ENCODE measurements around the gene POLR3GL. TPM values are rescaled to one million over a fixed set of nuclear protein-coding genes. Genes with fewer than 3 reads are reported as not detected.

Gene POLR3GL
- total RNA-seq, 4 donors from 2014 or later: 32.9 to 44.0 (median 37.6) TPM

DNA sequence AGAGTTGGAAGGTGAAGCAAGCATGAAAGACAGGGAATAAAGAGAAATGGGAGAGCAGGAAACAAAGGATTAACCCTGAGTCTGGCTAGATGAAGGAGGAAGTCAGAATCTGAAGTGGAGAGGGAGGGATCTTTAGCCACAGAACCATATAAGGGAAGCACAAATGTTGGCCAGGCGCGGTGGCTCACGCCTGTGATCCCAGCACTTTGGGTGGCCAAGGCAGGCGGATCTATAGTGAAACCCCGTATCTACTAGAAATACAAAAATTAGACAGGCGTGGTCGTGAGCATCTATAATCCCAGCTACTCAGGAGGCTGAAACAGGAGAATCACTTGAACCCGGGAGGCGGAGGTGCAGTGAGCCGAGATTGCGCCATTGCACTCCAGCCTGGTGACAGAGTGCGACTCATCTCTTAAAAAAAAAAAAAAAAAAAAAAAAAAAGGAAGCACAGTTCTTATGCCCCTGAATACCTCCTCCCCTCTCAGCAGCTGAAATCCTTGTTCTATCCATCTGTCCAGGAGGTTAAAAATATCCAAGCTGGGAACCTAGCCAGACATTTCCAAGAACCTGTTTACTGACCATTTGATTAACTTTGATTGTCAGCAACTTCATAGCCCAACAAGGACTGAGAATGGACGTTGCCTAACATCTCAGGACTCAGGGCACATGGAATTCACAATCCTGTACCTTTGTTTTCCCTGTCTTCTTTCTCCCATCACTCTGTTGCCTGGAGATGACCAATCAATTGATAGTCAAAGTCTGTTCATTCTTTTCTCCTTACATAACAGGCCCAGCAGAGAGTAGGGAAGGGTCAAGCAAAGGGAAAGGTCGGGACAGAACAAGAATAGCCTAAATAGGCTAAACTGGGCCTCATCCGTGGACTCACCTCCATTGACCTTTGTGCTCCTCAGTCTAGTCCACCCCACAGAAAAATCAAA, 21.3 kb downstream of the POLR3GL start:
- H3K27ac ChIP-seq: peak overlapping the region; percentile 66 to 95 (median 94)
- ATAC-seq: peak; percentile 32
- TF ChIP-seq EP300 (IDR thresholded peaks at IDR 0.05): no peak
- TF ChIP-seq POLR2AphosphoS5 (IDR thresholded peaks at IDR 0.05): peak; percentile 84
- H3K9me3 ChIP-seq: no peaks in the 10 kb centered on the region
- H3K4me3 ChIP-seq: peak overlapping the region in 1 of 2 donors; percentile 15
- peaks cover 25 to 67% (median 51%) of the 10 kb centered on the region in 3 donors for H3K4me1 ChIP-seq
- WGBS, 2 donors (ENCODE audit: low coverage in 1 of 2): 3 to 29% methylated on average over 9 to 14 of the region's 15 CpGs
- no peaks in the 10 kb centered on the region for H3K27me3 ChIP-seq
- H3K36me3 ChIP-seq: no peaks in the 10 kb centered on the region

DNA sequence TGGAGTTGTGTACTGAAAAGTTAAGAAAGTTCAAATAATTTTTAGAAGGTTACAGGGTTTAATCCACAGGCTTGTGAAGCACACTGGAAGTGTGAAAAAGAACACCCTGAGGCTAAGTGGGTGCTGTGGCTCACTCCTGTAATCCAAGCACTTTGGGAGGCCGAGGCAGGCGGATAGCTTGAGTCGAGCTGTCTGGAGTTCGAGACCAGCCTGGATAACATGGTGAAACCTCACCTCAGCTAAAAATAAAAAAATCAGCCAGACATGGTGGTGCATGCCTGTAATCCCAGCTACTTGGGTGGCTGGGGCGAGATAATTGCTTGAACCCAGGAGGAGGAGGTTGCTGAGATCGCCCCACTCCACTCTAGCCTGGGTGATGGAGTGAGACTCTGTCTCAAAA, 22.1 kb downstream of the POLR3GL start:
- TF ChIP-seq POLR2AphosphoS5 (IDR thresholded peaks at IDR 0.05) (no peak), POLR2A (IDR thresholded peaks at IDR 0.05) (no peak), EP300 (IDR thresholded peaks at IDR 0.05) (no peak)
- TF ChIP-seq, protein P1, sequence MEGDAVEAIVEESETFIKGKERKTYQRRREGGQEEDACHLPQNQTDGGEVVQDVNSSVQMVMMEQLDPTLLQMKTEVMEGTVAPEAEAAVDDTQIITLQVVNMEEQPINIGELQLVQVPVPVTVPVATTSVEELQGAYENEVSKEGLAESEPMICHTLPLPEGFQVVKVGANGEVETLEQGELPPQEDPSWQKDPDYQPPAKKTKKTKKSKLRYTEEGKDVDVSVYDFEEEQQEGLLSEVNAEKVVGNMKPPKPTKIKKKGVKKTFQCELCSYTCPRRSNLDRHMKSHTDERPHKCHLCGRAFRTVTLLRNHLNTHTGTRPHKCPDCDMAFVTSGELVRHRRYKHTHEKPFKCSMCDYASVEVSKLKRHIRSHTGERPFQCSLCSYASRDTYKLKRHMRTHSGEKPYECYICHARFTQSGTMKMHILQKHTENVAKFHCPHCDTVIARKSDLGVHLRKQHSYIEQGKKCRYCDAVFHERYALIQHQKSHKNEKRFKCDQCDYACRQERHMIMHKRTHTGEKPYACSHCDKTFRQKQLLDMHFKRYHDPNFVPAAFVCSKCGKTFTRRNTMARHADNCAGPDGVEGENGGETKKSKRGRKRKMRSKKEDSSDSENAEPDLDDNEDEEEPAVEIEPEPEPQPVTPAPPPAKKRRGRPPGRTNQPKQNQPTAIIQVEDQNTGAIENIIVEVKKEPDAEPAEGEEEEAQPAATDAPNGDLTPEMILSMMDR (IDR thresholded peaks at IDR 0.05): no peak
- H3K9me3 ChIP-seq: no peaks in the 10 kb centered on the region
- peaks cover 22 to 67% (median 44%) of the 10 kb centered on the region in 3 donors for H3K4me1 ChIP-seq
- 80 to 99% methylated on average over 5 to 6 of the region's 6 CpGs for WGBS, 2 donors (ENCODE audit: low coverage in 1 of 2)
- H3K36me3 ChIP-seq: no peaks in the 10 kb centered on the region
- no peak overlapping the region for H3K4me3 ChIP-seq
- no peak for ATAC-seq
- H3K27me3 ChIP-seq: no peaks in the 10 kb centered on the region
- peak overlapping the region; percentile 66 to 95 (median 94) for H3K27ac ChIP-seq

DNA sequence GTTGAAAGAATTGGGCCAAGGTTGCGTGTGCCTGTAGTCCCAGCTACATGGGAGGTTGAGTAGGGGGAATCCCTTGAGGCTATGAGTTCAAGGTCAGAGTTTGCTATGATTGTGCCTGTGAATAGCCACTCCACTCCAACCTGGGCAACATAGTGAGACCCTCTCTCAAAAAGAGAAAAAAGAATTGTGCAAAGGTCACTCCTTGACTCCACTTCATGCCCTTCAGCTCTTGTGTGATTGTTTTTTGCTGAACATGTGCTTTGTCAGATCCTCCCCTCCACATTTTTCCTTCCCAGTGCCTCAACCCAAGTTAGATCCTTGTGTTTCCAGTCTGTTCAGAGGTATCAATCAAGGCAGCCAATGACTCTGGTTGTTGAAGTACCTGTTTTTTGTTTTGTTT, 23.4 kb downstream of the POLR3GL start:
- no peaks in the 10 kb centered on the region for H3K27me3 ChIP-seq
- ATAC-seq: no peak
- H3K4me1 ChIP-seq: peaks cover 14 to 62% (median 30%) of the 10 kb centered on the region in 3 donors
- 100% methylated on average over 1 of the region's 1 CpG for WGBS, 2 donors (ENCODE audit: low coverage in 1 of 2)
- peak; percentile 36 for TF ChIP-seq POLR2AphosphoS5 (IDR thresholded peaks at IDR 0.05)
- peak in 1 of 2 donors; percentile 7 for TF ChIP-seq POLR2A (IDR thresholded peaks at IDR 0.05)
- TF ChIP-seq, protein P1 (IDR thresholded peaks at IDR 0.05): no peak
- peak overlapping the region; percentile 24 to 95 (median 82) for H3K27ac ChIP-seq
- H3K9me3 ChIP-seq: no peaks in the 10 kb centered on the region
- no peak overlapping the region for H3K4me3 ChIP-seq
- peaks cover 6 to 7% of the 10 kb centered on the region in 2 donors for H3K36me3 ChIP-seq

DNA sequence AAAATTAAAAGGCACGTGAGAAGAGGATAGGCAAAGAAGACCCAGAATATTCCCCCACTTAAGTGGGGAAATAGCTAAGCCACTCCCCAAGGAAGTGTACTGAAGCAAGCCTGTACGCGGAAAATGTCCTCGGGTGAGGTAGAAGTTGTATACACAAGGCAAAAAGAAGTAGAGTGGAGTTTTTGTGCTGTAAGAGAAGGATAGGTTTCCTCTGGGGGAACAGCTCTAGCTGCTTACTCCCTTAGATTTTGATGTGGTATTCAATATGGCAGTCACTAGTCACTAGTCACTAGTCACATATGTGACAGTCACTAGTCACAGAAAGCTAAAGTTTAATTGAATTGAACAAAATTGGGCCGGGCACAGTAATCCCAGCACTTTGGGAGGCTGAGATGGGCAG, 24.3 kb downstream of the POLR3GL start:
- TF ChIP-seq POLR2AphosphoS5 (IDR thresholded peaks at IDR 0.05): peak; percentile 49
- no peak for TF ChIP-seq EP300 (IDR thresholded peaks at IDR 0.05)
- WGBS, 2 donors (ENCODE audit: low coverage in 1 of 2): 60 to 77% methylated on average over 3 to 5 of the region's 5 CpGs
- no peaks in the 10 kb centered on the region for H3K27me3 ChIP-seq
- peaks cover 14 to 15% of the 10 kb centered on the region in 2 donors for H3K36me3 ChIP-seq
- ATAC-seq: no peak
- H3K4me3 ChIP-seq: no peak overlapping the region
- H3K27ac ChIP-seq: peak overlapping the region in 3 of 4 donors; percentile 71 to 95 (median 93)
- no peaks in the 10 kb centered on the region for H3K9me3 ChIP-seq
- H3K4me1 ChIP-seq: peaks cover 12 to 54% (median 23%) of the 10 kb centered on the region in 3 donors

DNA sequence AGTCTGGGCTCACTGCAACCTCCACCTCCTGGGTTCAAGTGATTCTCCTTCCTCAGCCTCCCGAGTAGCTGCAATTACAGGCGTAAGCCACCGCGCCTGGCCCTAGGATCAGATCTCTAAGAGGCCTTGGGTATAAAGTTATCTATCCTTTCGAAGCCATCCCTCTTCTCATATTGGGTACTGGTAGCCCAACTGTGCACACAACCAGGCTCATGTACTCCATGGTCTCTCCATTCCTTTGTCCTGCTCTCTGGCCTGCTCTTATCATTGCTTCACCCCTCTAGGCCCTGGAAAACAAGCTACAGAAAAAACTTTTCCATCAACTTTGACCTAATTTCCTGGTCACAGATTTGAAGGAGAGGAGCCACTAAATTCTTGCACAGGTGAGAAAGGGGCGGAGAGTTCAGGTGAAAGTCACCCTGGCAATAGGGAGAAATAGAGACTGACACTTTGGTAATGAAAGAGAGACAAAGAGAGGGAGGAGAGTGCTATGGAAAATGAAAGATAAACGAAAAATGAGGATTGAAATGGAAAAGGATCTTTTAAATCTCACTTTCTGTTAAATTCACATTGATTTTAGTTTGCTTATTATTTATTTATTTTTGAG, 25.9 kb downstream of the POLR3GL start:
- Histone ChIP-seq H3K36me3 (peaks cover 28 to 31% of the 10 kb centered on the region in 2 donors), H3K9me3 (no peaks in the 10 kb centered on the region), H3K4me1 (peaks cover 0 to 38% (median 11%) of the 10 kb centered on the region in 3 donors), H3K4me3 (no peak overlapping the region), H3K27ac (peak overlapping the region; percentile 93 to 98 (median 96)), H3K27me3 (no peaks in the 10 kb centered on the region)
- whole genome bisulfite sequencing, 2 donors (ENCODE audit: low coverage in 1 of 2): 56 to 74% methylated on average over 2 to 7 of the region's 7 CpGs
- peak; percentile 42 for ATAC-seq
- TF ChIP-seq POLR2AphosphoS5 (IDR thresholded peaks at IDR 0.05): peak; percentile 78
- TF ChIP-seq POLR2A (IDR thresholded peaks at IDR 0.05): peak; percentile 43 to 47
- no peak for TF ChIP-seq EP300 (IDR thresholded peaks at IDR 0.05)
- TF ChIP-seq, protein P1 (IDR thresholded peaks at IDR 0.05): peak in 2 of 4 experiments; percentile 21 to 41

Measured in gastroesophageal sphincter (tissue), 4 donors.